GM18499 (cell line): ENCODE data around the gene CDC6.

Experiments used
- ATAC-seq: cut with Tn5 transposase; IDR thresholded peaks from one replicate; pipeline ENCODE4 v1.9.1; 2021; ENCODE audit warnings: moderate number of reproducible peaks; ENCODE audit not compliant: insufficient read depth, unreplicated experiment

CDC6 gene

GRCh38 chr17:40287494-40288369 lies at the start of gene CDC6:
Gene CDC6, plus strand, starts transcription at chr17:40287879. Its CDS starts 1,542 bp downstream, at chr17:40289421.
- ATAC-seq, result peak; percentile 82

- no peak for ATAC-seq
These were observed 46.3 kb upstream of the CDC6 start for GRCh38 chr17:40241252-40241834.

DNA sequence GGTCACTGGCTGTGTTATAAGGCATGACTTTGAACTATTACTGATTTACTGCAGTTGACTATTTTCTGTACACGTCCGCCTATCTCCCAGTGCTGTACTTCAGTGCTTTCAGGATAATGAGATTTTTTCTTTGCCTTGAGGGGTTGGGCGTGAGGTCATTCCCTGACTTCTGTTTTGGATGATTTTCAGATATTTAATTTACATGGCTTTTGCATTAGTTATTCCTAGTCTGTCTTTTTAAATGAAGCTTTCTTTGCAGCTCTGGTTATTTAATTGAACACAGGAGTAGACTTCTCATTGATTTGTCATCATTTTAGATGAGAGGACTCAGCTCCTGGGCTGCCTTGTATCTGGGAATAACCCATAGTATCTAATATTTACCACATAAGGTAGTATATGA lies 44.9 kb upstream of the CDC6 start:
- no peak for ATAC-seq

GRCh38 chr17:40243761-40244160 lies 43.9 kb upstream of the CDC6 start:
- no peak for ATAC-seq

GRCh38 chr17:40244255-40244654 lies 43.4 kb upstream of the CDC6 start:
- no peak for ATAC-seq

- ATAC-seq, result no peak
These were observed 39.7 kb upstream of the CDC6 start for GRCh38 chr17:40247926-40248495.

DNA sequence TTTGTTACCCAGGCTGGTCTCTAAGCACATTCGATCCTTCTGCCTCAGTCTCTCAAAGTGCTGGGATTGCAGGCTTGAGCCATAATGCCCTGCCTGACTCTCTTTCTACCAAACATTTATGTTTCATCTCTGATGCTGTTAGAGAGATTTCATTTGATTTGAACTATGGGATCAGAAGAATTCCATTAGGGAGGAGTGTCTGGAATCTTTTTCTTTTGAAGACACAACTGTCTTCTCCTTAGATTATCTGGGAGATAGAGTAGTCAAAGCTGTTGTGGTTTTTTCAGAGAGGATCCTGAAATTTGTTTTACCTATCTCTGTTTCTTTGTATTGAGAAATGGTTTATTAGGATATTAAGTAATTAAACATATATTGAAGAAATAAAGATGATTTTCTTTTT lies 39.2 kb upstream of the CDC6 start:
- no peak for ATAC-seq

DNA sequence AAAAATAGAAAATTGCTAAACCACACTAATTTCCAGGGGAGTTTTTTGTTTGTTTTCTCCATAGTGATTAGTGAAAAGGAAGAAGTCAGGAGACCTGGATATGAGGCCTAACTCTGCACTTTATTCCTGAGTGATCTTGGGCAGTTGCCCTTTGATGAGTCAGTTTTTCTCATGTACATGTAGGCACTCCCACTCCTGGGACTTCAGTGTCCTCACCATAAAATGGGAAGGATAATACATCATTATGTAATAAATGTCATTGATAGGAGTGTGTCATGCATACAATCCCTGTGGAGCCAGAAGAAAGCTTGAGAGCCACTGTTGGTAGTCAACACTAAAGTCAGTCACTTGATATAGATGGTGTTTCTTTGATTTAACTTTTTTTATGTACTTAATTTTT lies 36.1 kb upstream of the CDC6 start:
- ATAC-seq, result no peak

DNA sequence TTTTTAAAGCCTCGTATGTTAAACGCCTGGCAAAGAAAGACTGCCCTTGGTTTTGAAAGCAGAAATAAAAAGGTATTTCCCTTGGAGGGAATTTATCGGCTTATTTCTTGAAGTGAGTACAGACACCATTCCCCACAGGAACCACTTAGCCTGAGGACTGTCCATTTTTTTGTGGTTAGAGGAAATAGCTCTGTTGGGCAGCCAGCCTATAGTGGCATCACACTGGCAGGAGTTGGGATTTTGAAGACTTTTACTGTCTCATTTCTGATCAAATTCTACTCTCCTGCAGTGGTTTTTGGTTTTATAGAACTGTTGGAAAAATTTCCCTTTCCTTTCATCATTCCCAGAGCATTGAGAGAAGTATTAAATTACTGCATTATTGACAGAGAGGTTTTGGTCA lies 34.1 kb upstream of the CDC6 start:
- ATAC-seq, result no peak

GRCh38 chr17:40259505-40259904 lies 28.2 kb upstream of the CDC6 start:
- ATAC-seq, result no peak

DNA sequence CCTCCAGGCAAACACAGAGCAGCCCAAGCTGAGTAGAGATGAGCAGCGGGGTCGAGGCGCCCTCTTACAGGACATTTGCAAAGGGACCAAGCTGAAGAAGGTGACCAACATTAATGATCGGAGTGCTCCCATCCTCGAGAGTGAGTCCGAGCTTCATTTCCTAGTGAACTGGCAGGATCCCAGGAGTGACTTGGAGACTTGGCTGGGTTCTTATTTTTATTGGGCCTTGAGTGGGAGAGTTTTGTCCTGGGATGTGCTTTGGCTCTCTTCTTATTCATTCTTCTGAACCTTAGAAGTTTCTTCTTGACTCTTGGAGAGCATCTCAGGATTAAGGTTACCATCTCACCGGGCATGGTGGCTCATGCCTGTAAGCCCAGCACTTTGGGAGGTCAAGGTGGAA lies 27.2 kb upstream of the CDC6 start:
- no peak for ATAC-seq

DNA sequence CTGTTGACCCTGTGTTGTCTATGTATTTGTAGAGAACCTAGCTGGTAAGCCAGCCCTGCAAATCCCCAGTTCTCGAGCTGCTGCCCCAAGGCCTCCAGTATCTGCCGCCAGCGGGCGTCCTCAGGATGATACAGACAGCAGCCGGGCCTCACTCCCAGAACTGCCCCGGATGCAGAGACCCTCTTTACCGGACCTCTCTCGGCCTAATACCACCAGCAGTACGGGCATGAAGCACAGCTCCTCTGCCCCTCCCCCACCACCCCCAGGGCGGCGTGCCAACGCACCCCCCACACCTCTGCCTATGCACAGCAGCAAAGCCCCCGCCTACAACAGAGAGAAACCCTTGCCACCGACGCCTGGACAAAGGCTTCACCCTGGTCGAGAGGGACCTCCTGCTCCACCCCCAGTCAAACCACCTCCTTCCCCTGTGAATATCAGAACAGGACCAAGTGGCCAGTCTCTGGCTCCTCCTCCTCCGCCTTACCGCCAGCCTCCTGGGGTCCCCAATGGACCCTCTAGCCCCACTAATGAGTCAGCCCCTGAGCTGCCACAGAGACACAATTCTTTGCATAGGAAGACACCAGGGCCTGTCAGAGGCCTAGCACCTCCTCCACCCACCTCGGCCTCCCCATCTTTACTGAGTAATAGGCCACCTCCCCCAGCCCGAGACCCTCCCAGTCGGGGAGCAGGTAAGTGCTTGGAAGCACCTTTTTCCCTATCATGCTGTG lies 23.1 kb upstream of the CDC6 start:
- no peak for ATAC-seq

- ATAC-seq, result no peak
These were observed 22.3 kb upstream of the CDC6 start for GRCh38 chr17:40265337-40265736.

GRCh38 chr17:40266882-40267281 lies 20.8 kb upstream of the CDC6 start:
- no peak for ATAC-seq

DNA sequence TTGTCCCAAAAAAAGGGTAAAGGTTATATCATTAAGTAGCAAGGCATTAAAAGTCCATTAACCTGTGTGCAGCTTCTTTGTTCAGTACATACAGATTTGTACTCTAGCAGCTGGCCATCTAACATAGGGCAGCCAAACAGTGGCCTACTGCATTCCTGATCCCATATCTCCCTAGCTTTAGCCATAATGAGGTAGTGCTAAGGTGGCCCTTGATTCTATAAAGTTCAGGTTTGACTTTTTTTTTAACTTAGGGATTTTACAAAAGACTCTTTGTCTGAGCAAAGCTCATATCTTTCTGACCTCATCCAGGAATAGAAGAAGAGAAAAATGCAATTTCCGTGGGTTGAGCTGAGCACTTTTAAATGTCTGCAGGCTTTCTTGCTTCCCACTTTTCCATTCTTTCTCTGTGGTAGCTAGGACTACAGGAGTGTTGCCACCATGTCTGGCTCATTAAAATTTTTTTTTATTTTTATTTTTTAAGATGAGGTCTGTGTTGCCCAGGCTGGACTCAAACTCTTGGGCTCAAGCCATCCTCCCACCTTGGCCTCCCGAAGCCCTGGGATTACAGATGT lies 19.5 kb upstream of the CDC6 start:
- no peak for ATAC-seq

- ATAC-seq, result no peak
These were observed 9.3 kb upstream of the CDC6 start for GRCh38 chr17:40278414-40278813.

- ATAC-seq, result no peak
These were observed 8.3 kb upstream of the CDC6 start for GRCh38 chr17:40279402-40279801.

DNA sequence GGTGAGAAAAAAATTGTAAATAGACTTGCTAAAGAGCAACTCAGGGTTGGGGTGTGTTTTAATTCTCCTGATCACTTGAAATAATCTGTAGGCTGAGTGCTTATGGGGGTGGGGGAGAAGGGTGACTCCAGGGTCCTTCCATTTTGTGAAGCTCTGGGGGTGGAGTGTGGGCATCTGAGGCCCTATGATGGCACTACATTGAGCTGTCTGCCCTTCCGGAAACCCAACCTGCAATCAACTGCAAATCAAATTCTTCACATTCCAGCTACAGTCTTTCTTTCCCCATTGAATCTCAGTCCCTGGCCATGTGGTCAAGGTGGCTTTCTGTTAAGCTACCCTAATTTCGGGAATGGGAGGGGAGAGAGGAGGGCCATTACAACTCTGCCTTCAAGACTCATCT lies 6.0 kb upstream of the CDC6 start:
- ATAC-seq, result no peak

DNA sequence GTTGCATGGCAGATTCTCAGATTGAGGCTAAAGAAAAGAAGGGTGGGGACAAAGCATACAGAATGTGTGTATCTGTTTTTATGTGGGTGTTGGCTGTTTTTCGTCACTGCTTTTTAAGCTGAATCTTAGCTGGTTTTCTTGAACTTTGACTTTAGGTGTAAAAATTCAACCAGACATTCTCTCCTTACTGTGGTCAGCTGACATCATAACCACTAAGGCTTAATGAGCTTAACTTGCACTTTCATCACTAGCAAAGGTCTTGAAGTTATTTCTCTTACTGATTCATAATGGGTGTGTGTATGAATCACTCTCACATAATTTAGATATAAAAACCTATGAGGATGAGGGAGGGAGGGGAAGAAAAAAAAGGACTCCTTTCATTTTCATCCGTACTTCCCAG lies 4.0 kb upstream of the CDC6 start:
- ATAC-seq, result no peak

GRCh38 chr17:40284085-40284713 lies 3.5 kb upstream of the CDC6 start:
- ATAC-seq, result no peak
